ENCODE measurements around the gene FLNB. TPM values are rescaled to one million over a fixed set of nuclear protein-coding genes. Genes with fewer than 3 reads are reported as not detected.

Gene FLNB
- total RNA-seq, 1 donor from 2014 or later = 83.3 TPM

GRCh38 chr3:58071480-58071971, 63.3 kb downstream of the FLNB start:
- DNase-seq (no peak), ATAC-seq (peak in 1 of 2 donors; percentile 50)
- no peak overlapping the region for H3K4me3 ChIP-seq
- no peaks in the 10 kb centered on the region for H3K36me3 ChIP-seq
- H3K27me3 ChIP-seq (ENCODE audit: low read depth) = no peaks in the 10 kb centered on the region
- intact Hi-C loops (cut with DNase I) = no loop called here
- H3K4me1 ChIP-seq = no peaks in the 10 kb centered on the region
- H3K9me3 ChIP-seq = no peaks in the 10 kb centered on the region
- TF ChIP-seq, protein P1, sequence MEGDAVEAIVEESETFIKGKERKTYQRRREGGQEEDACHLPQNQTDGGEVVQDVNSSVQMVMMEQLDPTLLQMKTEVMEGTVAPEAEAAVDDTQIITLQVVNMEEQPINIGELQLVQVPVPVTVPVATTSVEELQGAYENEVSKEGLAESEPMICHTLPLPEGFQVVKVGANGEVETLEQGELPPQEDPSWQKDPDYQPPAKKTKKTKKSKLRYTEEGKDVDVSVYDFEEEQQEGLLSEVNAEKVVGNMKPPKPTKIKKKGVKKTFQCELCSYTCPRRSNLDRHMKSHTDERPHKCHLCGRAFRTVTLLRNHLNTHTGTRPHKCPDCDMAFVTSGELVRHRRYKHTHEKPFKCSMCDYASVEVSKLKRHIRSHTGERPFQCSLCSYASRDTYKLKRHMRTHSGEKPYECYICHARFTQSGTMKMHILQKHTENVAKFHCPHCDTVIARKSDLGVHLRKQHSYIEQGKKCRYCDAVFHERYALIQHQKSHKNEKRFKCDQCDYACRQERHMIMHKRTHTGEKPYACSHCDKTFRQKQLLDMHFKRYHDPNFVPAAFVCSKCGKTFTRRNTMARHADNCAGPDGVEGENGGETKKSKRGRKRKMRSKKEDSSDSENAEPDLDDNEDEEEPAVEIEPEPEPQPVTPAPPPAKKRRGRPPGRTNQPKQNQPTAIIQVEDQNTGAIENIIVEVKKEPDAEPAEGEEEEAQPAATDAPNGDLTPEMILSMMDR (IDR thresholded peaks at IDR 0.05) = no peak
- no peak overlapping the region for H3K27ac ChIP-seq

GRCh38 chr3:58072052-58072762, 64.0 kb downstream of the FLNB start:
- Histone ChIP-seq H3K4me1 (no peaks in the 10 kb centered on the region), H3K36me3 (no peaks in the 10 kb centered on the region), H3K27ac (no peak overlapping the region), H3K9me3 (no peaks in the 10 kb centered on the region), H3K27me3 (ENCODE audit: low read depth) (no peaks in the 10 kb centered on the region), H3K4me3 (no peak overlapping the region)
- intact Hi-C loops (cut with DNase I) = no loop called here
- no peak for DNase-seq
- ATAC-seq = no peak
- TF ChIP-seq, protein P1 (IDR thresholded peaks at IDR 0.05) = no peak

DNA sequence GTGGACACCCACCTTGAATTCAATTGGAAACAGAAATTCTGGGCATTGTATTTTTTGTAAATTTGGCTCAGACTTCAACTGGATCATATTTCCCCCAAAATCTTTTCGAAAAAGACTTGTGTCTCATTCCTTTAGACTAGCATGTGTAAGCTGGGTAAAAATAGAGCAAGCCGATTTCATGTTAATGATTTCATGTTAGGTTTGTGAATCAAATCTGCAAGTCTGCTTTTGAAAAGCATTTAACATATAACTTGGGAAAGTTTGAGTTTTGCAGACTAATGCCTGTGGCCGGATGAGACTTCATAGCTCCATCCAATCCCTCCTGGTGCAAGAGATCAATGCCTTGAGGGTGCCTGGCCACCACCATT, 64.5 kb downstream of the FLNB start:
- no peak overlapping the region for H3K4me3 ChIP-seq
- DNase-seq (no peak), ATAC-seq (no peak)
- intact Hi-C loops (cut with DNase I) = no loop called here
- H3K36me3 ChIP-seq = no peaks in the 10 kb centered on the region
- H3K27ac ChIP-seq = no peak overlapping the region
- TF ChIP-seq, protein P1 (IDR thresholded peaks at IDR 0.05) = no peak
- no peaks in the 10 kb centered on the region for H3K27me3 ChIP-seq (ENCODE audit: low read depth)
- H3K9me3 ChIP-seq = no peaks in the 10 kb centered on the region
- H3K4me1 ChIP-seq = no peaks in the 10 kb centered on the region

GRCh38 chr3:58073301-58074108, 65.3 kb downstream of the FLNB start:
- Histone ChIP-seq H3K4me3 (no peak overlapping the region), H3K27me3 (ENCODE audit: low read depth) (no peaks in the 10 kb centered on the region), H3K9me3 (no peaks in the 10 kb centered on the region), H3K27ac (no peak overlapping the region), H3K36me3 (peaks cover 2% of the 10 kb centered on the region), H3K4me1 (no peaks in the 10 kb centered on the region)
- intact Hi-C loops (cut with DNase I) = no loop called here
- DNase-seq (no peak), ATAC-seq (no peak)
- TF ChIP-seq, protein P1 (IDR thresholded peaks at IDR 0.05) = no peak

DNA sequence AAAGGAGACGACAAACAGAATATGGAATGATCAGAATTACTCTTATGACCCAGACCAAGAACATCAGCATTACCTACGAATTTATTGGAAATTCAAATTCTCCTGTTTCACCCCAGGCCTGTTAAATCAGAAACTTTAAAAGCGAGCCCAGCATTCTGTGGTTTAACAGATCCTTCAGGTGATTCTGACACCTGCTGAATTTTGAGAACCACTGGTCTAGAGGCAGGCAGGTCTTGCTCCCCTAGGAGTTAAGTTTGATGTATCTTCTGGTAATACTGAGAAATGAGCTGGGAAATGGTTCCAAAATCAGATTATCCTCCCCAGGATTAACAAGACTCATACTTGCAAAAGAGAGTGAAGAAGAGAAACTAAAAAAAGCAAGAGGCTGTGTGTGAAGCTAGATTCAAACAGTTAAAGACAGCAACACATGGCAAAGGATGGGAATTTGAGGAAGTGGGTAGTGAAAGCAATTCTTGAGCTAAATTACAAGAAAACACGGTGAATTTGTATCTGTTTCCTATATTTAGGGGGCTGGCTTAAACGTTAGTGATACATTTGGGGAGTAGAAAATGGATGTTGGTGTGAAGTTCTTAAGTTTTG, 66.0 kb downstream of the FLNB start:
- TF ChIP-seq, protein P1 (IDR thresholded peaks at IDR 0.05) = no peak
- intact Hi-C loops (cut with DNase I) = no loop called here
- no peak overlapping the region for H3K27ac ChIP-seq
- H3K4me3 ChIP-seq = no peak overlapping the region
- H3K36me3 ChIP-seq = peaks cover 8% of the 10 kb centered on the region
- DNase-seq (no peak), ATAC-seq (no peak)
- no peaks in the 10 kb centered on the region for H3K27me3 ChIP-seq (ENCODE audit: low read depth)
- H3K9me3 ChIP-seq = no peaks in the 10 kb centered on the region
- no peaks in the 10 kb centered on the region for H3K4me1 ChIP-seq

All from lower lobe of right lung (tissue), 2 donors.